ENCODE data around the gene SLC22A23. TPM values are rescaled to one million over a fixed set of nuclear protein-coding genes. Genes with fewer than 3 reads are reported as not detected.
A peak's percentile ranks its signal among the peaks of the same experiment; 100 is the strongest.

The SLC22A23 gene
- total and polyA plus RNA-seq, 2 experiments from 2014 or later = 6.1 to 38.3 TPM

GRCh38 chr6:3351829-3352524 lies 104.9 kb downstream of the SLC22A23 start (continued):
- TF ChIP-seq CTCF (conservative IDR thresholded peaks at IDR 0.05; ENCODE audit: low read depth in 2 of 2) (no peak), EZH2phosphoT487 (IDR thresholded peaks at IDR 0.05; ENCODE audit: unreplicated experiment) (no peak), CREB1 (CRISPR knock-in tag; IDR thresholded peaks at IDR 0.05; ENCODE audit: low read depth) (no peak)

GRCh38 chr6:3351105-3351676 lies 105.7 kb downstream of the SLC22A23 start:
- no peak for DNase-seq (ENCODE audit: low spot score)
- H3K4me1 Mint-ChIP-seq = peaks cover 78% of the 10 kb centered on the region
- H3K4me3 ChIP-seq = no peak overlapping the region
- 0 out of 3 replicates have a peak, but pooled peaks cover 3% of the 10 kb centered on the region for H3K9me3 Mint-ChIP-seq
- H3K36me3 ChIP-seq (ENCODE audit: insufficient read depth) = no peaks in the 10 kb centered on the region
- H3K4me1 ChIP-seq (ENCODE audit: insufficient read depth) = peaks cover 31% of the 10 kb centered on the region
- peaks cover 4% of the 10 kb centered on the region; the same call in 1 of the 2 replicates for H4K20me1 ChIP-seq (replicated peaks; ENCODE audit: insufficient read depth)
- H3K27ac ChIP-seq (ENCODE audit: low read depth) = no peak overlapping the region; the same call in 1 of the 2 replicates
- peak overlapping the region; percentile 23; the same call in 1 of the 2 replicates for H3K4me2 ChIP-seq
- H3K36me3 Mint-ChIP-seq (ENCODE audit: low read depth) = peaks cover 17% of the 10 kb centered on the region
- H2AFZ ChIP-seq = no peak overlapping the region
- no peaks in the 10 kb centered on the region for H3K9me2 ChIP-seq (ENCODE audit: insufficient read depth)
- H3F3A ChIP-seq (replicated peaks; ENCODE audit: low read depth) = 0 out of 2 replicates have a peak, but pooled peaks cover 5% of the 10 kb centered on the region
- ATAC-seq = no peak; the same call in 1 of the 3 replicates
- H3K79me2 ChIP-seq (replicated peaks; ENCODE audit: insufficient read depth) = peaks cover 29% of the 10 kb centered on the region
- H3K27ac Mint-ChIP-seq = no peak overlapping the region
- H3K27me3 Mint-ChIP-seq (ENCODE audit: insufficient read depth, low read depth, poor library complexity) = peaks cover 19% of the 10 kb centered on the region
- no peaks in the 10 kb centered on the region for H3K27me3 ChIP-seq (ENCODE audit: insufficient read depth)
- H3K4me3 Mint-ChIP-seq = peak overlapping the region; percentile 7; the same call in 1 of the 3 replicates
- no peak for TF ChIP-seq REST (IDR thresholded peaks at IDR 0.05; ENCODE audit: unreplicated experiment)
- TF ChIP-seq ZNF114 (CRISPR knock-in tag; IDR thresholded peaks at IDR 0.05) = no peak
- no peak for TF ChIP-seq NANOG (IDR thresholded peaks at IDR 0.05; ENCODE audit: borderline replicate concordance)
- TF ChIP-seq ETS1 (IDR thresholded peaks at IDR 0.05) = no peak
- no peak for TF ChIP-seq JUNB (IDR thresholded peaks at IDR 0.05; ENCODE audit: unreplicated experiment)
- TF ChIP-seq CREB1 (CRISPR knock-in tag; IDR thresholded peaks at IDR 0.05; ENCODE audit: low read depth) = no peak
- no peak for TF ChIP-seq EZH2 (IDR thresholded peaks at IDR 0.05; ENCODE audit: low read depth, unreplicated experiment)
- no peak for TF ChIP-seq STAT1 (IDR thresholded peaks at IDR 0.05; ENCODE audit: unreplicated experiment)
- TF ChIP-seq ZNF462 (CRISPR knock-in tag; IDR thresholded peaks at IDR 0.05) = no peak
